Measurements from ENCODE around the gene UBE2D1. TPM values are rescaled to one million over a fixed set of nuclear protein-coding genes. Genes with fewer than 3 reads are reported as not detected.

UBE2D1 gene
- total RNA-seq, 1 experiment from 2014 or later, result 13.6 TPM

GRCh38 chr10:58396057-58396456, 61.3 kb downstream of the UBE2D1 start:
- DNase-seq (no peak), ATAC-seq (no peak)
- no TSS peak for BruUV-seq (replicated peaks)
- Histone ChIP-seq H3K9ac (ENCODE audit: low read length) (no peak overlapping the region), H3F3A (ENCODE audit: low read length, unreplicated experiment) (no peaks in the 10 kb centered on the region), H3K9me2 (replicated peaks; ENCODE audit: low read length) (no peaks in the 10 kb centered on the region), H3K27ac (ENCODE audit: low read length) (no peak overlapping the region), H3K9me3 (ENCODE audit: low read length) (no peaks in the 10 kb centered on the region), H3K4me1 (ENCODE audit: insufficient read depth, low read length) (peaks cover 18% of the 10 kb centered on the region), H4K20me1 (ENCODE audit: low read length) (peaks cover 10% of the 10 kb centered on the region; the same call in 1 of the 2 replicates), H3K36me3 (ENCODE audit: low read depth, low read length) (peaks cover 61% of the 10 kb centered on the region), H3K4me2 (ENCODE audit: low read length) (no peak overlapping the region), H3K79me2 (ENCODE audit: low read length) (peaks cover 15% of the 10 kb centered on the region), H2AFZ (ENCODE audit: low read length) (no peak overlapping the region), H3K27me3 (ENCODE audit: low read length) (no peaks in the 10 kb centered on the region), H3K4me3 (ENCODE audit: low read length) (no peak overlapping the region)
- ChIA-PET POLR2A (ENCODE audit: unreplicated experiment) (no interaction called here), CTCF (no interaction called here)
- TF ChIP-seq EZH2phosphoT487 (IDR thresholded peaks at IDR 0.05; ENCODE audit: borderline replicate concordance, low read length) (no peak), EZH2 (IDR thresholded peaks at IDR 0.05; ENCODE audit: low read length, unreplicated experiment) (no peak), CTCF (conservative IDR thresholded peaks at IDR 0.05; ENCODE audit: low read depth, low read length) (no peak)
- intact Hi-C loops (cut with micrococcal nuclease), result no loop called here

DNA sequence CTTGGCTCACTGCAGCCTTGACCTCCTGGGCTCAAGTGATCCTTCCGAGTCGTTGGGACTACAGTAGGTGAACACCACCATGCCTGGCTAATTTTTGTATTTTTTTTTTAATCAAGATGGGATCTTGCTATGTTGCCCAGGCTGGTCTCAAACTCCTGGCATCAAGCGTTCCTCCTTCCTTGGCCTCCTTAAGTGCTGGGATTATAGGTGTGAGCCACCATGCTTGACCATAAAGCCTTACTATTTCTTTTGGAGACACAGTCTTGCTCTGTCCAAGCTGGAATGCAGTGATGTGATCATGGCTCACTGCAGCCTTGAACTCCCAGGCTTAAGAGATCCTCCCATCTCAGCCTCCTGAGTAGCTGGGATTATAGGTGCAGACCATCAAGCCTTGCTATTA, 63.0 kb downstream of the UBE2D1 start:
- no peak for DNase-seq

More for the DNA sequence above, 63.0 kb downstream of the UBE2D1 start:
- Histone ChIP-seq H3K9ac (ENCODE audit: low read length) (no peak overlapping the region), H3K9me3 (ENCODE audit: low read length) (no peaks in the 10 kb centered on the region), H3K4me2 (ENCODE audit: low read length) (no peak overlapping the region), H3F3A (ENCODE audit: low read length, unreplicated experiment) (no peaks in the 10 kb centered on the region), H3K36me3 (ENCODE audit: low read depth, low read length) (peaks cover 44% of the 10 kb centered on the region), H3K4me3 (ENCODE audit: low read length) (no peak overlapping the region), H3K4me1 (ENCODE audit: insufficient read depth, low read length) (peaks cover 18% of the 10 kb centered on the region), H3K27me3 (ENCODE audit: low read length) (no peaks in the 10 kb centered on the region), H2AFZ (ENCODE audit: low read length) (no peak overlapping the region), H3K79me2 (ENCODE audit: low read length) (no peaks in the 10 kb centered on the region), H3K9me2 (replicated peaks; ENCODE audit: low read length) (no peaks in the 10 kb centered on the region), H4K20me1 (ENCODE audit: low read length) (no peaks in the 10 kb centered on the region), H3K27ac (ENCODE audit: low read length) (no peak overlapping the region)
- CTCF ChIA-PET, result interaction anchor here (0.7 kb wide), 1 partner anchor 108 kb away, joined by 5 read pairs; no protein-coding TSS in a partner anchor
- ATAC-seq, result no peak
- BruUV-seq (replicated peaks), result no TSS peak
- TF ChIP-seq CTCF (conservative IDR thresholded peaks at IDR 0.05; ENCODE audit: low read depth, low read length), result no peak
- no peak for TF ChIP-seq EZH2phosphoT487 (IDR thresholded peaks at IDR 0.05; ENCODE audit: borderline replicate concordance, low read length)
- no peak for TF ChIP-seq EZH2 (IDR thresholded peaks at IDR 0.05; ENCODE audit: low read length, unreplicated experiment)
- POLR2A ChIA-PET (ENCODE audit: unreplicated experiment), result no interaction called here
- intact Hi-C loops (cut with micrococcal nuclease), result no loop called here
